SW480 (cell line): Measurements from ENCODE around the gene VWA5B2.

Experiments used
- DNase-seq: peaks from one replicate; pipeline ENCODE4 v3.0.0-alpha.2; 2016; ENCODE audit warnings: low spot score

The VWA5B2 gene

GRCh38 chr3:184275961-184276910 lies 46.9 kb downstream of the VWA5B2 start, which contains the start of gene ECE2:
Gene ECE2 (plus strand): TSS chr3:184276022. CDS start chr3:184276154, 132 bp downstream.
- DNase-seq, result no peak

- DNase-seq, result no peak
These were observed 48.0 kb downstream of the VWA5B2 start for GRCh38 chr3:184277366-184277765.

GRCh38 chr3:184282941-184283340 lies 53.6 kb downstream of the VWA5B2 start:
- no peak for DNase-seq

- DNase-seq, result no peak
These were observed 54.3 kb downstream of the VWA5B2 start for GRCh38 chr3:184283681-184284080.

- DNase-seq, result peak; percentile 83
These were observed 55.3 kb downstream of the VWA5B2 start for GRCh38 chr3:184284696-184285095.

- peak; percentile 72 for DNase-seq
These were observed 60.1 kb downstream of the VWA5B2 start for GRCh38 chr3:184289426-184289938.

GRCh38 chr3:184290331-184290730 lies 60.9 kb downstream of the VWA5B2 start:
- DNase-seq, result no peak

- no peak for DNase-seq
These were observed 61.8 kb downstream of the VWA5B2 start for GRCh38 chr3:184291044-184291737.
